Activated naive CD8-positive, alpha-beta T cell treated with anti-CD3 and anti-CD28 coated beads, Interleukin-2, amount 50 U/mL, for 16 hours (primary cell): ENCODE measurements around the gene U2SURP.

ENCODE experiments used
- DNase-seq: peaks from one replicate; pipeline ENCODE4 v3.0.0-alpha.2; 2020; ENCODE audit warnings: low read depth, low spot score

U2SURP gene

DNA sequence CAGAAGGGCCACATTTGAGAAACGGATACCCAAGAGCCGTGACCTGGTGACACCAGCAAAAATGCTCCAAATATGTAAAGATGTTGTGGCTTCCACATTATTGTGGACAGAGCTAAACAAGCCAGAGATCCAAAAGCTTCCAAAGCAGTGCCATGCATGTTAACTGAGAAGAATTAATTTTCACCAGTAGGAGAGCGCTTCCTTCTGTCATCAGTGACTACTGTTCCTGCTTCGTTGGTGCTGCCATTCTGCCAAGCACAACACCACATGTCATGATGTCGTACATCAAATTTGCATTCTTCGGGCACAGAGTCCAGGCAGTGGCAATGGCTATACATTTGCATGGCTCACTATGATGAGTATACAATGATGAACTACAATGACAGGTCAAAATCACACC, 99.1 kb downstream of the U2SURP start:
- DNase-seq: no peak

DNA sequence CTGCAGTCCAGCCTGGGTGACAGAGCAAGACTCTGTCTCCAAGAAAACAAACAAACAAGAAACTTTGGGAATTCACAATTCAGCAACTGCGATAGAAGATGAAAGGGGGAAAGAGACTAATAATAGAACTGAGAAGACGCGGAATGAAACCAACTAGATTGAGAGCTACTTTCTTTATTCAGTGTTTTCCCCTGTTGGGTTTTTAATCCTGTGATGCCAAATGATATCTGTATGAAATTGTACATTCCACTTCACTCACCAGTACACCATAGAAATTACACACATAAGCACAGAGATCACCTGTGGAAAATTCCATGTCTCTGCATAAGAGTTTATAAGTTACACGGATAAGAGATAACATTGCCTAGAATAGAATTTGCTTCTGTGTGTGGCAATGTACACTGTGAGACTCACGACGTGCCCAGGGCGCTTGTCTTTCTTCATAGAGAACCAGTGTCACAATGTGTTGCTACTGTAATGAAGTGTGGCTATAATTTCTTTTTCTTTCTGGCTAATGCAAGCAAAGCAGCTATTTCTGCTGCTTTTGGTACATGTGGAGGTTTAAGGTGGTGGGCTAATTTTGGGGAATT, 100.5 kb downstream of the U2SURP start:
- DNase-seq: no peak

DNA sequence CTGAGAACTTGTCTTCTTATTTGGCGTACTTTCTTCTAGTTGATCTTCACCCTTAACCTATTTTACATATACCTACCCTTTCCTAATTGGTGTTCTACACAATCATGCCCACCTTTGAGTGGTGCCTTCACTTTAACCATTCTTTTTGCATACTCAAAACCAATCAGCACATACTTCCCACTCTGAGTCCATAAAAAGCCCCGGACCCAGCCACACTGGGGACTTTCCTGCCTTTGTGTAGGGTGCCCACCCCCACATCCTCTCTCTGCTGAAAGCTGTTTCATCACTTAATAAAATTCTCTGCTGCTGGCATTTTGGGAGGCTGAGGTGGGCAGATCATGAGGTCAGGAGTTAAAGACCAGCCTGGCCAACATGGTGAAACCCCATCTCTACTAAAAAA, 102.3 kb downstream of the U2SURP start:
- DNase-seq: no peak

DNA sequence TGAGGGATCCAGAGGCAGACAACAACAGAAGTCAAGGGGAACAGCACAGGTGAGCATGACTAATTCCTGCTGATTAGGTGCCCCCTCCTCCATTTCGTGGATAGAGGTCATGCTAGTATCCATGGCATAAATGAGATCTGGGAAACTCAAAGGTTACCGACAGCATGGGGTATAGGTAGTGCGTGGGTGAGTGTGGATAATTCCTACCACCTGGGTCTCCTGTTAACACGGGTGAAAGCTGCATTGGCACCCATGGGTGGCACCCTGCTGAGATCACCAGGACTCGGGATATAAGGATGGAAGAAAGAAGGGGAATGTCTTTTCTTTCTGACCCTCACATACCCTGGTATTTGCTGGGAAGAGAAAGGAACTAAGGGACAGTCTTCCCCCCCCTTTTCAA, 103.8 kb downstream of the U2SURP start:
- no peak for DNase-seq

DNA sequence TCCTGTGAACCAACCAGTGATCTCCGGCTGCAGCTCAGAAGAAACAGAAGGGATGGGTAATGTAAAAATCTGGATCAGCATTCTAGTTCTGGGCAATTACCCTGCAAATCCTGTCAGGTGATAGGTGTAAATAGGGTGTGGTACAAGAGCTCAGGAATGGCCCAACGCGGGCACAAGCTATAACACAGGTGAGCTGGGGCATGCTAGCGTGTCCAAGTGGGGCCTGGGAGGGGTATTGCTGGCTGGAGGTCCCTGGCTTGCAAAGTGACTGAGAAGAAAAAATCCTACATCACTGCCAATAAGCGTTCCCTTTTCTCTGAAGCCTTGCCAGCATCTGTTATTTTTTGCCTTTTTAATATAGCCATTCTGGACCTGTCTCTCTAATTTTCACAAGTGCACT, 108.5 kb downstream of the U2SURP start:
- DNase-seq: no peak
